ENCODE results near the gene TIMM44.

DNA sequence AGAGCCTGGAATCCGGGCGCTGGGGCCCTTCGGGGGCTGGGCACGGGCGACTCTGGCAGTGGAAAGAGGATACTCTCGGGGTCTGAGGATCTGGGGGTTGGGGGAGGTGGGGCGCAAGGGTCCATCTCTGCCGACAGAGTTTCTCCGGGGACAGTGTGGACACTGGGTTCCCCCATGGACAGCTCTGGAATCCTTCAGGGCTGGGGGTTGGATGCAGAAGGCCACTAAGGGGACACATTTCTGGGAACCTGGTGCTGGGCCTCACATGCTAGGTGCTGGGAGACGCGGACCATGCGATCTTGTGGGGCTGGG lies 26.6 kb downstream of the TIMM44 start:
- no peak for TF ChIP-seq POLR2A (IDR thresholded peaks at IDR 0.05)
- TF ChIP-seq, protein P1, sequence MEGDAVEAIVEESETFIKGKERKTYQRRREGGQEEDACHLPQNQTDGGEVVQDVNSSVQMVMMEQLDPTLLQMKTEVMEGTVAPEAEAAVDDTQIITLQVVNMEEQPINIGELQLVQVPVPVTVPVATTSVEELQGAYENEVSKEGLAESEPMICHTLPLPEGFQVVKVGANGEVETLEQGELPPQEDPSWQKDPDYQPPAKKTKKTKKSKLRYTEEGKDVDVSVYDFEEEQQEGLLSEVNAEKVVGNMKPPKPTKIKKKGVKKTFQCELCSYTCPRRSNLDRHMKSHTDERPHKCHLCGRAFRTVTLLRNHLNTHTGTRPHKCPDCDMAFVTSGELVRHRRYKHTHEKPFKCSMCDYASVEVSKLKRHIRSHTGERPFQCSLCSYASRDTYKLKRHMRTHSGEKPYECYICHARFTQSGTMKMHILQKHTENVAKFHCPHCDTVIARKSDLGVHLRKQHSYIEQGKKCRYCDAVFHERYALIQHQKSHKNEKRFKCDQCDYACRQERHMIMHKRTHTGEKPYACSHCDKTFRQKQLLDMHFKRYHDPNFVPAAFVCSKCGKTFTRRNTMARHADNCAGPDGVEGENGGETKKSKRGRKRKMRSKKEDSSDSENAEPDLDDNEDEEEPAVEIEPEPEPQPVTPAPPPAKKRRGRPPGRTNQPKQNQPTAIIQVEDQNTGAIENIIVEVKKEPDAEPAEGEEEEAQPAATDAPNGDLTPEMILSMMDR (IDR thresholded peaks at IDR 0.05): no peak
- TF ChIP-seq EP300 (IDR thresholded peaks at IDR 0.05; ENCODE audit: low read depth): no peak
- TF ChIP-seq POLR2AphosphoS5 (IDR thresholded peaks at IDR 0.05): no peak
